K562 (cell line): ENCODE data around the gene KLB. TPM values are rescaled to one million over a fixed set of nuclear protein-coding genes. Genes with fewer than 3 reads are reported as not detected.

ENCODE experiments used
- MGA ChIP-seq: fragments of 450-650 bp; IDR thresholded peaks from 2 replicates; pipeline ENCODE4 v1.6.1; 2016; ENCODE audit warnings: mild to moderate bottlenecking, moderate library complexity
- MTF1 ChIP-seq: fragments of 250-450 bp; sonication (Bioruptor Pico); IDR thresholded peaks from 2 replicates; pipeline ENCODE4 v1.9.0; 2021; ENCODE audit warnings: moderate library complexity, mild to moderate bottlenecking, inconsistent platforms, borderline replicate concordance
- NCOR1 ChIP-seq: fragments of 450-650 bp; IDR thresholded peaks from 2 replicates; pipeline ENCODE4 v1.6.1; 2016; ENCODE audit warnings: mild to moderate bottlenecking, moderate library complexity
- SAFB ChIP-seq: fragments of 200-400 bp; formaldehyde crosslinking; IDR thresholded peaks from 2 replicates; pipeline ENCODE4 v1.6.1; 2017; ENCODE audit warnings: low read depth, low read length, borderline replicate concordance
- SMARCE1 ChIP-seq: fragments of 450-650 bp; IDR thresholded peaks from 2 replicates; pipeline ENCODE4 v1.7.1; 2016; ENCODE audit warnings: mild to moderate bottlenecking
- TCFL5 ChIP-seq: fragments of 250-450 bp; sonication (Bioruptor Pico); conservative IDR thresholded peaks from 2 replicates; pipeline ENCODE4 v1.6.1; 2021; ENCODE audit warnings: mild to moderate bottlenecking, moderate library complexity, matching md5 sums
- ZNF311 ChIP-seq: fragments of 250-450 bp; sonication (Bioruptor Pico); IDR thresholded peaks from 2 replicates; pipeline ENCODE4 v1.4.0; 2020; ENCODE audit warnings: mild to moderate bottlenecking, moderate library complexity
- ZNF318 ChIP-seq, 2 experiments: fragments of 450-650 bp; IDR thresholded peaks; 2 replicates each; pipeline ENCODE4 v1.6.1; 2016; ENCODE audit warnings: mild to moderate bottlenecking in 2 of 2, borderline replicate concordance in 1 of 2, low read depth in 1 of 2, moderate library complexity in 1 of 2
- polyA plus RNA-seq, 8 experiments: library from polyadenylated mRNA; depleted of rRNA in 4 of 8; stranded (reverse) in 5 of 8; unstranded in 3 of 8; fragments of >200 nt; fragmentation: Nextera tagmentation in 2 of 8; fragmentation: Illumina TruSeq in 1 of 8; extraction: Ambion mirVana in 2 of 8; extraction: Trizol in 1 of 8; gene quantifications; 2 replicates each; pipeline versions ENCODE4 v1.2.1 to v1.2.3, GENCODE V29; 2011 to 2014; ENCODE audit warnings: inconsistent platforms in 1 of 8, missing spikeins in 1 of 8
- total RNA-seq, 7 experiments: library from RNA; depleted of rRNA in 6 of 7; stranded (reverse); fragments of >200 nt in 6 of 7; fragmentation: Illumina TruSeq in 2 of 7; extraction: Trizol in 2 of 7; gene quantifications; 2 replicates each; pipeline versions ENCODE4 v1.2.1 to v1.2.3, GENCODE V29; 2011 to 2021; ENCODE audit warnings: low replicate concordance in 1 of 7

The KLB gene
- total and polyA plus RNA-seq, 9 of the 15 experiments (the other 6 are each of a cell fraction or from before 2014, with no cell fraction given): 0.04 to 0.13 TPM; not detected in 7

- TF ChIP-seq ZNF318 (IDR thresholded peaks at IDR 0.05; ENCODE audit: borderline replicate concordance in 1 of 2, low read depth in 1 of 2) (0 out of 4 replicates have a peak, but pooled peaks of 1 of the 2 experiments have one; percentile 33), SAFB (no peak), NCOR1 (peak; percentile 84), MTF1 (CRISPR knock-in tag) (no peak), SMARCE1 (peak; percentile 97), ZNF311 (0 out of 2 replicates have a peak, but pooled peaks have one; percentile 52), TCFL5 (CRISPR knock-in tag) (no peak), MGA (peak; percentile 17; the same call in 1 of the 2 replicates)
Measured at GRCh38 chr4:39369301-39369700, 37.4 kb upstream of the KLB start (continued).
